ENCODE data around the gene VASH1.

- no peak for TF ChIP-seq CTCF (IDR thresholded peaks at IDR 0.05)
- TF ChIP-seq EP300 (IDR thresholded peaks at IDR 0.05): no peak
These were observed 15.4 kb downstream of the VASH1 start for GRCh38 chr14:76776428-76777251.

Data from esophagus muscularis mucosa (tissue), 3 donors.